Body of pancreas (tissue), 4 donors: ENCODE measurements around the gene POLR3A.

Experiments
- POLR2A ChIP-seq, 3 donors: fragments of 450-650 bp; IDR thresholded peaks; one replicate each; pipeline ENCODE4 v1.6.1; 2016; ENCODE audit warnings: antibody characterized with exemption in 3 of 3, mild to moderate bottlenecking in 2 of 3
- TF ChIP-seq, protein P1 (sequence below), 7 experiments: fragments of 450-650 bp in 4 of 7; fragments of 200-600 bp in 3 of 7; sonication (generic) in 3 of 7; IDR thresholded peaks; one replicate each; pipeline ENCODE4 v1.5.1; 2016 to 2019; ENCODE audit warnings: antibody characterized with exemption in 7 of 7

- no peak for TF ChIP-seq POLR2A (IDR thresholded peaks at IDR 0.05)
- TF ChIP-seq, protein P1, sequence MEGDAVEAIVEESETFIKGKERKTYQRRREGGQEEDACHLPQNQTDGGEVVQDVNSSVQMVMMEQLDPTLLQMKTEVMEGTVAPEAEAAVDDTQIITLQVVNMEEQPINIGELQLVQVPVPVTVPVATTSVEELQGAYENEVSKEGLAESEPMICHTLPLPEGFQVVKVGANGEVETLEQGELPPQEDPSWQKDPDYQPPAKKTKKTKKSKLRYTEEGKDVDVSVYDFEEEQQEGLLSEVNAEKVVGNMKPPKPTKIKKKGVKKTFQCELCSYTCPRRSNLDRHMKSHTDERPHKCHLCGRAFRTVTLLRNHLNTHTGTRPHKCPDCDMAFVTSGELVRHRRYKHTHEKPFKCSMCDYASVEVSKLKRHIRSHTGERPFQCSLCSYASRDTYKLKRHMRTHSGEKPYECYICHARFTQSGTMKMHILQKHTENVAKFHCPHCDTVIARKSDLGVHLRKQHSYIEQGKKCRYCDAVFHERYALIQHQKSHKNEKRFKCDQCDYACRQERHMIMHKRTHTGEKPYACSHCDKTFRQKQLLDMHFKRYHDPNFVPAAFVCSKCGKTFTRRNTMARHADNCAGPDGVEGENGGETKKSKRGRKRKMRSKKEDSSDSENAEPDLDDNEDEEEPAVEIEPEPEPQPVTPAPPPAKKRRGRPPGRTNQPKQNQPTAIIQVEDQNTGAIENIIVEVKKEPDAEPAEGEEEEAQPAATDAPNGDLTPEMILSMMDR (IDR thresholded peaks at IDR 0.05): no peak
Observed at GRCh38 chr10:78004215-78005026, 24.9 kb downstream of the POLR3A start.
